Trophoblast cell (in vitro differentiated cells and primary cell): ENCODE measurements around the gene TUBB.
A peak's percentile ranks its signal among the peaks of the same experiment; 100 is the strongest.

Experiments used
- DNase-seq, 2 donors: peaks; one replicate each; pipeline ENCODE4 v3.0.0-alpha.2; 2016
- H2AFZ ChIP-seq: 2 replicates; pipeline ENCODE4 v1.6.1; 2013; ENCODE audit warnings: low read length, moderate library complexity, mild to moderate bottlenecking; ENCODE audit not compliant: insufficient read depth, poor library complexity
- H2AK5ac ChIP-seq: 2 replicates; pipeline ENCODE4 v1.6.1; 2013; ENCODE audit warnings: mild to moderate bottlenecking, low read length
- H2BK120ac ChIP-seq: 2 replicates; pipeline ENCODE4 v1.6.1; 2013; ENCODE audit warnings: low read length, mild to moderate bottlenecking, moderate library complexity; ENCODE audit not compliant: insufficient read depth, poor library complexity
- H2BK12ac ChIP-seq: 2 replicates; pipeline ENCODE4 v1.6.1; 2013; ENCODE audit warnings: mild to moderate bottlenecking, low read length, moderate library complexity
- H2BK5ac ChIP-seq: 2 replicates; pipeline ENCODE4 v1.6.1; 2013; ENCODE audit warnings: low read length, low read depth, moderate library complexity, mild to moderate bottlenecking; ENCODE audit not compliant: poor library complexity
- H3K14ac ChIP-seq: 2 replicates; pipeline ENCODE4 v1.6.1; 2013; ENCODE audit warnings: mild to moderate bottlenecking, low read length
- H3K18ac ChIP-seq: 2 replicates; pipeline ENCODE4 v1.6.1; 2013; ENCODE audit warnings: mild to moderate bottlenecking, low read length
- H3K23ac ChIP-seq: 2 replicates; pipeline ENCODE4 v1.6.1; 2013; ENCODE audit warnings: low read length
- H3K27ac ChIP-seq: 2 replicates; pipeline ENCODE4 v1.5.1; 2013; ENCODE audit warnings: low read depth, mild to moderate bottlenecking, inconsistent platforms, low read length, moderate library complexity
- H3K27me3 ChIP-seq: 2 replicates; pipeline ENCODE4 v1.6.1; 2013; ENCODE audit warnings: inconsistent platforms, mild to moderate bottlenecking, low read length, moderate library complexity; ENCODE audit not compliant: insufficient read depth
- H3K36me3 ChIP-seq, 2 experiments: 1 replicate in 1 of 2; 2 replicates in 1 of 2; pipeline ENCODE4 v1.6.1; 2013; ENCODE audit warnings: low read length in 2 of 2, mild to moderate bottlenecking in 2 of 2, moderate library complexity in 1 of 2; ENCODE audit not compliant: insufficient read depth in 2 of 2, control insufficient read depth in 1 of 2
- H3K4ac ChIP-seq: 2 replicates; pipeline ENCODE4 v1.6.1; 2013; ENCODE audit warnings: low read depth, mild to moderate bottlenecking, low read length, moderate library complexity
- H3K4me1 ChIP-seq, 2 experiments: 1 replicate in 1 of 2; 2 replicates in 1 of 2; pipeline ENCODE4 v1.6.1; 2013; ENCODE audit warnings: low read length in 2 of 2, mild to moderate bottlenecking in 2 of 2, moderate library complexity in 1 of 2; ENCODE audit not compliant: insufficient read depth in 2 of 2, control insufficient read depth in 1 of 2
- H3K4me2 ChIP-seq: 2 replicates; pipeline ENCODE4 v1.6.1; 2013; ENCODE audit warnings: inconsistent platforms, mild to moderate bottlenecking, low read length, moderate library complexity
- H3K4me3 ChIP-seq: 2 replicates; pipeline ENCODE4 v1.5.1; 2013; ENCODE audit warnings: mild to moderate bottlenecking, low read depth, low read length, inconsistent platforms
- H3K79me1 ChIP-seq: one replicate; pipeline ENCODE4 v1.6.1; 2013; ENCODE audit warnings: low read length
- H3K79me2 ChIP-seq: 2 replicates; pipeline ENCODE4 v1.6.1; 2013; ENCODE audit warnings: low read length, mild to moderate bottlenecking; ENCODE audit not compliant: control insufficient read depth, insufficient read depth, poor library complexity
- H3K9ac ChIP-seq: 2 replicates; pipeline ENCODE4 v1.6.1; 2013; ENCODE audit warnings: mild to moderate bottlenecking, low read length
- H3K9me3 ChIP-seq: 2 replicates; pipeline ENCODE4 v1.6.1; 2013; ENCODE audit warnings: low read depth, mild to moderate bottlenecking, control low read depth, inconsistent platforms, low read length; ENCODE audit not compliant: insufficient read depth
- H4K12ac ChIP-seq: 2 replicates; pipeline ENCODE4 v1.6.1; 2013; ENCODE audit warnings: low read depth, mild to moderate bottlenecking, low read length, moderate library complexity
- H4K8ac ChIP-seq: 2 replicates; pipeline ENCODE4 v1.6.1; 2013; ENCODE audit warnings: low read depth, mild to moderate bottlenecking, low read length, moderate library complexity
- H4K91ac ChIP-seq: one replicate; pipeline ENCODE4 v1.6.1; 2013; ENCODE audit warnings: low read depth, mild to moderate bottlenecking, low read length, moderate library complexity
- WGBS: extraction: QIAGEN DNeasy Blood & Tissue Kit; methylation state at CpG from one replicate; pipeline ENCODE4 v1.1.7; 2013; ENCODE audit warnings: missing lambda C conversion rate; ENCODE audit not compliant: insufficient read length, insufficient coverage; ENCODE audit errors: extremely low coverage; 5-methylcytosine and 5-hydroxymethylcytosine counted together

TUBB gene

DNA sequence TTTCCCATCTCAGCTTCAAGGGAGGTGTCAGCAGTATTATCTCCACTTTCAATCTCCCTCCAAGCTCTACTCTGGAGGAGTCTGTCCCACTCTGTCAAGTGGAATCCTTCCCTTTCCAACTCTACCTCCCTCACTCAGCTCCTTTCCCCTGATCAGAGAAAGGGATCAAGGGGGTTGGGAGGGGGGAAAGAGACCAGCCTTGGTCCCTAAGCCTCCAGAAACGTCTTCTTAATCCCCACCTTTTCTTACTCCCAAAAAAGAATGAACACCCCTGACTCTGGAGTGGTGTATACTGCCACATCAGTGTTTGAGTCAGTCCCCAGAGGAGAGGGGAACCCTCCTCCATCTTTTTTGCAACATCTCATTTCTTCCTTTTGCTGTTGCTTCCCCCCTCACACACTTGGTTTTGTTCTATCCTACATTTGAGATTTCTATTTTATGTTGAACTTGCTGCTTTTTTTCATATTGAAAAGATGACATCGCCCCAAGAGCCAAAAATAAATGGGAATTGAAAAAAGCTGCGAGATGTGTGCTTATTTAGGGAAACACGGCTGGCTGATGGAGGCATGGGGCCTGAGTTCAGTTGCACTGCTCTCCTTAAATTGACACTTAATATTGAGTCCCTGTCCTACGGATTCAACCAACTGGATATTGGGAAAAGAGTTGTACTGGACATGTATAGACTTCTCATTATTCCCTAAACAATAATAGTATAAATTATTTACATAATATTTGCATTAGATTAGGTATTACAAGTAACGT lies 4.9 kb downstream of the TUBB start:
- Histone ChIP-seq H2AK5ac (no peak overlapping the region), H3K9ac (no peak overlapping the region), H3K14ac (no peak overlapping the region), H2BK5ac (no peak overlapping the region), H4K8ac (no peak overlapping the region), H3K36me3 (peaks cover 37 to 52% of the 10 kb centered on the region in 2 experiments), H3K9me3 (peaks cover 4% of the 10 kb centered on the region), H3K18ac (no peak overlapping the region), H2AFZ (no peak overlapping the region), H4K12ac (no peak overlapping the region), H3K79me2 (peaks cover 14% of the 10 kb centered on the region), H2BK12ac (no peak overlapping the region), H3K4ac (no peak overlapping the region), H3K27ac (no peak overlapping the region), H3K79me1 (peaks cover 15% of the 10 kb centered on the region), H3K4me3 (no peak overlapping the region), H4K91ac (no peak overlapping the region), H3K23ac (no peak overlapping the region), H3K4me2 (peak overlapping the region; percentile 21), H2BK120ac (no peak overlapping the region), H3K27me3 (no peaks in the 10 kb centered on the region), H3K4me1 (peaks cover 0 to 4% of the 10 kb centered on the region in 2 experiments)
- no CpG with 5 or more reads among the region's 6 CpGs for WGBS
- no peak for DNase-seq

GRCh38 chr6:30725713-30726505 lies 5.8 kb downstream of the TUBB start:
- Histone ChIP-seq H3K79me1 (peaks cover 9% of the 10 kb centered on the region), H3K36me3 (peaks cover 43 to 59% of the 10 kb centered on the region in 2 experiments), H3K4me3 (no peak overlapping the region), H3K4me1 (peaks cover 0 to 4% of the 10 kb centered on the region in 2 experiments), H3K4ac (no peak overlapping the region), H3K9ac (no peak overlapping the region), H2BK120ac (no peak overlapping the region), H3K79me2 (peaks cover 8% of the 10 kb centered on the region), H2AFZ (no peak overlapping the region), H2BK5ac (no peak overlapping the region), H4K91ac (no peak overlapping the region), H3K14ac (no peak overlapping the region), H3K4me2 (no peak overlapping the region), H2BK12ac (no peak overlapping the region), H2AK5ac (no peak overlapping the region), H3K18ac (no peak overlapping the region), H3K27ac (no peak overlapping the region), H3K9me3 (peaks cover 4% of the 10 kb centered on the region), H3K27me3 (no peaks in the 10 kb centered on the region), H4K12ac (no peak overlapping the region), H4K8ac (no peak overlapping the region), H3K23ac (no peak overlapping the region)
- no peak for DNase-seq
- WGBS: no CpG with 5 or more reads among the region's 3 CpGs

DNA sequence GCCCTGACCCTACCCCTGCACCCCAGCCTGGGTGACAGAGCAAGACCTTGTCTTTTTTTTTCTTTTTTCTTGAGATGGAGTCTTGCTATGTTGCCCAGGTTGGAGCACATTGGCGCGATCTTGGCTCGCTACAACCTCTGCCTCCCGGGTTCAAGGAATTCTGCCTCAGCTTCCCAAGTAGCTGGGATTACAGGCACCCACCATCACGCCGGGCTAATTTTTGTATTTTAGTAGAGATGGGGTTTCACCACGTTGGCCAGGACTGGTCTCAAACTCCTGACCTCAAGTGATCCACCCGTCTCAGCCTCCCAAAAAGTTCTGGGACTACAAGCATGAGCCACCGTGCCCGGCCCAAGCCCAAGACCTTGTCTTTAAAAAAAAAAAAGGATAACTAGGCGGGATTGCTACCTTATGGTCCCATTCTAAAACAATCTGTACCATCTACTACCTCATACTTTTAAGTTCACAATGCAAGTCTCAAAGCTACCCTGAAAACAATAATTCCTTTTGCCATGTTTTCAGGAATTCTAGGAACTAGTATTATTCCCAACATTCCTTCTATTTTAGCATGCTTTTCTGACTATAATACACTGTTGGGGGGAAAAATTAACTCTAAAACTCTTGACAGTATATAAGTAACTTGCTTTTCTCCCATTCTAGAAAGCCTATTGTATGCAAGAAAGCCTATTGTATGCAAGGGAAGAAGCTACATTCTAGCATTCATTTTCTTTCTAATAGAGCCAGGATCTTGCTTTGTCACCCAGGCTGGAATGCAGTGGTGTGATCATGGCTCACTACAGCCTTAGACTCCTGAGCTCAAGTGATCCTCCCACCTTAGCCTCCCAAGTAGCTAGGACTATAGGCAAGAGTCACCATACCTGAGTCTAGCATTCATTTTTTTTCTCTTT lies 6.6 kb downstream of the TUBB start:
- H3K4ac ChIP-seq: no peak overlapping the region
- H4K91ac ChIP-seq: no peak overlapping the region
- no peak for DNase-seq
- no peak overlapping the region for H3K18ac ChIP-seq
- H3K23ac ChIP-seq: no peak overlapping the region
- H3K9me3 ChIP-seq: peaks cover 2% of the 10 kb centered on the region
- no peak overlapping the region for H2BK12ac ChIP-seq
- no peaks in the 10 kb centered on the region for H3K27me3 ChIP-seq
- no peak overlapping the region for H3K4me2 ChIP-seq
- WGBS: no CpG with 5 or more reads among the region's 11 CpGs
- no peak overlapping the region for H2AK5ac ChIP-seq
- no peak overlapping the region for H4K12ac ChIP-seq
- peaks cover 3% of the 10 kb centered on the region for H3K79me1 ChIP-seq
- no peak overlapping the region for H2BK120ac ChIP-seq
- peaks cover 0 to 4% of the 10 kb centered on the region in 2 experiments for H3K4me1 ChIP-seq
- H3K79me2 ChIP-seq: peaks cover 3% of the 10 kb centered on the region
- no peak overlapping the region for H4K8ac ChIP-seq
- no peak overlapping the region for H3K4me3 ChIP-seq
- peaks cover 39 to 56% of the 10 kb centered on the region in 2 experiments for H3K36me3 ChIP-seq
- no peak overlapping the region for H3K27ac ChIP-seq
- H3K9ac ChIP-seq: no peak overlapping the region
- no peak overlapping the region for H2AFZ ChIP-seq
- H2BK5ac ChIP-seq: no peak overlapping the region
- H3K14ac ChIP-seq: no peak overlapping the region

DNA sequence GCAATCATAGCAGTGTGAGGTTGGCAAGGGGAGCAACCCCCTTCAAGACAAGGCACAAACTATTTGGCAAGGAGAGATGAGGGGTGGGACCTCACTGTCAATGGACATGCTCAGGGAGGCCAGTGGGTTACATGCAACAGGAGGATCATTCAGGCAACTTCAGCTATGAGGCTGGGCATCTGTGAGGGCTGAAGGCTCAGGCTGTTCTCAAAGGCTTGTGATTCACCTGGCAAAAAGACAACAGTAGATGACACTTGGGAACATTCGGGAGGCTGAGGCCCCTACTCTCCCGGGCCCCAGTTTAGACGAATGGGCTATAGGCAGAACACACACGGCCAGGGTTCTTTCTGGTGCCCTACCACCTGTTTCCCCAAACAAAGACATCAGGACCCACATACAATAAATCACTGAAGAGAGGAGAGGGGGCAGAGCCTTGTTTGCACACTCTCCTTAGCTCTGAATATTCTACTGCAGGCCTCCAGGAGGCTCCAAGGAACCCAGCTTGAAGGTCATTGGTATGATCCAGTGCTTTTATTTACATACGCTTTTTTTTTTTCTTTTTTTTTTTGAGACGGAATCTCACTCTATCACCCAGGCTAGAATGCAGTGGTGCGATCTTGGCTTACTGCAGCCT lies 7.9 kb downstream of the TUBB start:
- Histone ChIP-seq H2BK12ac (no peak overlapping the region), H2AFZ (no peak overlapping the region), H2BK5ac (no peak overlapping the region), H4K8ac (no peak overlapping the region), H3K4me3 (no peak overlapping the region), H3K18ac (no peak overlapping the region), H3K4me2 (no peak overlapping the region), H3K4ac (no peak overlapping the region), H4K12ac (no peak overlapping the region), H3K9me3 (peaks cover 2% of the 10 kb centered on the region), H2AK5ac (no peak overlapping the region), H3K23ac (no peak overlapping the region), H3K27me3 (no peaks in the 10 kb centered on the region), H3K79me2 (no peaks in the 10 kb centered on the region), H4K91ac (no peak overlapping the region), H3K36me3 (peaks cover 38 to 51% of the 10 kb centered on the region in 2 experiments), H3K9ac (no peak overlapping the region), H3K14ac (no peak overlapping the region), H3K27ac (no peak overlapping the region), H3K4me1 (peaks cover 0 to 4% of the 10 kb centered on the region in 2 experiments), H2BK120ac (no peak overlapping the region), H3K79me1 (no peaks in the 10 kb centered on the region)
- no peak for DNase-seq
- no CpG with 5 or more reads among the region's 7 CpGs for WGBS
